ENCODE data around the gene PNLIPRP3. TPM values are rescaled to one million over a fixed set of nuclear protein-coding genes. Genes with fewer than 3 reads are reported as not detected.

The PNLIPRP3 gene
- total RNA-seq, 4 donors from 2014 or later, result 0.79 TPM; not detected in 3

- no peaks in the 10 kb centered on the region for H3K36me3 ChIP-seq
- no peaks in the 10 kb centered on the region for H3K4me1 ChIP-seq
- no peak overlapping the region for H3K27ac ChIP-seq
- WGBS, 2 donors (ENCODE audit: low coverage in 1 of 2), result 50% methylated on average over 3 to 7 of the region's 7 CpGs
- in situ Hi-C loops (cut with MboI; ENCODE audit: low pct_ligation_motif_present in 1 of 4, low pct_unique_long_range_greater_than_20kb in 1 of 4, low sequenced_read_pairs in 3 of 4), result no loop called here
- no peaks in the 10 kb centered on the region for H3K27me3 ChIP-seq
- intact Hi-C loops (cut with DNase I; ENCODE audit: low total_unique reads), result no loop called here
- no peaks in the 10 kb centered on the region for H3K9me3 ChIP-seq
- TF ChIP-seq POLR2AphosphoS5 (IDR thresholded peaks at IDR 0.05) (no peak), EP300 (IDR thresholded peaks at IDR 0.05; ENCODE audit: low read depth) (no peak), POLR2A (IDR thresholded peaks at IDR 0.05) (no peak), CTCF (IDR thresholded peaks at IDR 0.05) (no peak)
- no peak for DNase-seq
- no peak overlapping the region for H3K4me3 ChIP-seq
Measured at GRCh38 chr10:116408719-116409118, 18.9 kb upstream of the PNLIPRP3 start.

- TF ChIP-seq POLR2AphosphoS5 (IDR thresholded peaks at IDR 0.05) (no peak), EP300 (IDR thresholded peaks at IDR 0.05; ENCODE audit: low read depth) (no peak), CTCF (IDR thresholded peaks at IDR 0.05) (no peak), POLR2A (IDR thresholded peaks at IDR 0.05) (no peak)
- Histone ChIP-seq H3K27ac (no peak overlapping the region), H3K9me3 (no peaks in the 10 kb centered on the region), H3K27me3 (no peaks in the 10 kb centered on the region), H3K4me3 (no peak overlapping the region), H3K4me1 (no peaks in the 10 kb centered on the region), H3K36me3 (no peaks in the 10 kb centered on the region)
- 71 to 77% methylated on average over 5 of the region's 5 CpGs for WGBS, 2 donors (ENCODE audit: low coverage in 1 of 2)
- intact Hi-C loops (cut with DNase I; ENCODE audit: low total_unique reads) (no loop called here), in situ Hi-C loops (cut with MboI; ENCODE audit: low pct_ligation_motif_present in 1 of 4, low pct_unique_long_range_greater_than_20kb in 1 of 4, low sequenced_read_pairs in 3 of 4) (no loop called here)
- DNase-seq, result no peak
Measured at GRCh38 chr10:116410351-116410750, 17.3 kb upstream of the PNLIPRP3 start.

GRCh38 chr10:116417821-116418220 lies 9.8 kb upstream of the PNLIPRP3 start:
- TF ChIP-seq EP300 (IDR thresholded peaks at IDR 0.05; ENCODE audit: low read depth) (no peak), POLR2AphosphoS5 (IDR thresholded peaks at IDR 0.05) (no peak), CTCF (IDR thresholded peaks at IDR 0.05) (no peak), POLR2A (IDR thresholded peaks at IDR 0.05) (no peak)
- H3K27ac ChIP-seq, result no peak overlapping the region
- no peak overlapping the region for H3K4me3 ChIP-seq
- H3K36me3 ChIP-seq, result no peaks in the 10 kb centered on the region
- H3K9me3 ChIP-seq, result no peaks in the 10 kb centered on the region
- in situ Hi-C loops (cut with MboI; ENCODE audit: low pct_ligation_motif_present in 1 of 4, low pct_unique_long_range_greater_than_20kb in 1 of 4, low sequenced_read_pairs in 3 of 4), result no loop called here
- no peaks in the 10 kb centered on the region for H3K4me1 ChIP-seq
- intact Hi-C loops (cut with DNase I; ENCODE audit: low total_unique reads), result no loop called here
- no peaks in the 10 kb centered on the region for H3K27me3 ChIP-seq
- WGBS, 2 donors (ENCODE audit: low coverage in 1 of 2), result 42 to 59% methylated on average over 2 of the region's 2 CpGs
- DNase-seq, result no peak

GRCh38 chr10:116418389-116418788 lies 9.3 kb upstream of the PNLIPRP3 start:
- Histone ChIP-seq H3K9me3 (no peaks in the 10 kb centered on the region), H3K36me3 (no peaks in the 10 kb centered on the region), H3K4me1 (no peaks in the 10 kb centered on the region), H3K27me3 (no peaks in the 10 kb centered on the region), H3K27ac (no peak overlapping the region), H3K4me3 (no peak overlapping the region)
- intact Hi-C loops (cut with DNase I; ENCODE audit: low total_unique reads) (no loop called here), in situ Hi-C loops (cut with MboI; ENCODE audit: low pct_ligation_motif_present in 1 of 4, low pct_unique_long_range_greater_than_20kb in 1 of 4, low sequenced_read_pairs in 3 of 4) (no loop called here)
- TF ChIP-seq CTCF (IDR thresholded peaks at IDR 0.05), result no peak
- no peak for TF ChIP-seq POLR2AphosphoS5 (IDR thresholded peaks at IDR 0.05)
- no peak for TF ChIP-seq POLR2A (IDR thresholded peaks at IDR 0.05)
- TF ChIP-seq EP300 (IDR thresholded peaks at IDR 0.05; ENCODE audit: low read depth), result no peak
- DNase-seq, result no peak
- 75% methylated on average over 1 of the region's 1 CpG; no CpG with 5 or more reads in 1 of the 2 donors for WGBS, 2 donors (ENCODE audit: low coverage in 1 of 2)

Data from transverse colon (tissue), 4 donors.